GM12875 (cell line): ENCODE data around the gene DNASE1L3.

Experiments used
- H3K4me3 ChIP-seq: one replicate; pipeline ENCODE4 v1.5.1; 2011; ENCODE audit warnings: low read depth, low read length, control low read depth
- CTCF ChIP-seq: IDR thresholded peaks from 2 replicates; pipeline ENCODE4 v1.5.1; 2011; ENCODE audit warnings: low read depth, mild to moderate bottlenecking, control low read depth, inconsistent platforms, low read length, moderate library complexity, borderline replicate concordance; ENCODE audit not compliant: insufficient read depth

The DNASE1L3 gene

GRCh38 chr3:58178528-58179234, 32.1 kb downstream of the DNASE1L3 start:
- no peak overlapping the region for H3K4me3 ChIP-seq
- TF ChIP-seq CTCF: no peak

- TF ChIP-seq CTCF: peak; percentile 91
Observed at GRCh38 chr3:58177747-58178527, 32.8 kb downstream of the DNASE1L3 start.

GRCh38 chr3:58176827-58177489, 33.8 kb downstream of the DNASE1L3 start:
- no peak for TF ChIP-seq CTCF
- H3K4me3 ChIP-seq: no peak overlapping the region

More at GRCh38 chr3:58177747-58178527, 32.8 kb downstream of the DNASE1L3 start:
- H3K4me3 ChIP-seq: peak overlapping the region; percentile 22

- no peak overlapping the region for H3K4me3 ChIP-seq
- TF ChIP-seq CTCF: no peak
Observed at GRCh38 chr3:58176185-58176530, 34.6 kb downstream of the DNASE1L3 start.

- no peak overlapping the region for H3K4me3 ChIP-seq
- TF ChIP-seq CTCF: no peak
Observed at GRCh38 chr3:58175437-58176184, 35.2 kb downstream of the DNASE1L3 start.

- H3K4me3 ChIP-seq: no peak overlapping the region
- TF ChIP-seq CTCF: no peak
Observed at GRCh38 chr3:58175187-58175436, 35.7 kb downstream of the DNASE1L3 start.
